GM12874 (cell line): Measurements from ENCODE around the gene SUGP1.

Experiments
- CTCF ChIP-seq: IDR thresholded peaks from 2 replicates; pipeline ENCODE4 v1.5.1; 2011; ENCODE audit warnings: low read depth, mild to moderate bottlenecking, control low read depth, low read length, moderate library complexity; ENCODE audit not compliant: insufficient read depth

The SUGP1 gene

GRCh38 chr19:19305696-19306095, 14.6 kb downstream of the SUGP1 start:
- no peak for TF ChIP-seq CTCF

- no peak for TF ChIP-seq CTCF
Measured at GRCh38 chr19:19305066-19305465, 15.2 kb downstream of the SUGP1 start.

GRCh38 chr19:19304186-19304965, 15.9 kb downstream of the SUGP1 start:
- TF ChIP-seq CTCF: no peak

- no peak for TF ChIP-seq CTCF
Measured at GRCh38 chr19:19303411-19303810, 16.9 kb downstream of the SUGP1 start.

GRCh38 chr19:19300613-19301012, 19.7 kb downstream of the SUGP1 start:
- no peak for TF ChIP-seq CTCF

- TF ChIP-seq CTCF: no peak
Measured at GRCh38 chr19:19297759-19298158, 22.6 kb downstream of the SUGP1 start.

- TF ChIP-seq CTCF: no peak
Measured at GRCh38 chr19:19296953-19297689, 23.2 kb downstream of the SUGP1 start.
